Measurements from ENCODE around the gene PFKL. TPM values are rescaled to one million over a fixed set of nuclear protein-coding genes. Genes with fewer than 3 reads are reported as not detected.

PFKL gene
- total RNA-seq, 1 experiment from 2014 or later, result 70.6 TPM

DNA sequence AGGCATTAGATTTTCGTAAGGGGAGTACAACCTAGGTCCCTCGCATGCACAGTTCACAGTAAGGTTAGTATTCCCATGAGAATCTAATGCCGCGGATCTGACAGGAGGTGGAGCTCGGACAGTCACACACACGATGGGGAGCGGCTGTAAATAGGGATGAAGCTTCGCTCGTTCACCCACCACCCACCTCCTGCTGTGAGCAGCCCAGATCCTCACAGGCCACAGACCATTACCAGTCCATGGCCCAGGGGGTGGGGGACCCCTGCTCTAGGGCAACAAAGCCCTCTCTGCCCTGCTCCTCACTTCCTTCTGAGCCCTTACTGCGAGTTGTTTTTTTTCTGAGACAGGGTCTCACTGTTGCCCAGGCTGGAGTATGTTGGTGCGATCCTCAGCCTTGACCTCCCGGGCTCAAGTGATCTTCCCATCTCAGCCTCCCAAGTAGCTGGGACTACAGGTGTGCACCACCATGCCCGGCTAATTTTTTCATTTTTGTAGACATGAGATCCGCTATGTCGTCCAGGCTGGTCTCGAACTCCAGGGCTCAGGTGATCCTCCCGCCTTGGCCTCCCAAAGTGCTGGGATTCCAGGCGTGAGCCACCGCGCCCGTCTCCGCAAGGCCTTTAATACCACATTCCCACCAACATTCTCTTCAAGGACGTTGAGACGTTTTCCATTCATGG is 74.9 kb downstream of the PFKL start:
- DNase-seq (ENCODE audit: low read depth), result no peak

DNA sequence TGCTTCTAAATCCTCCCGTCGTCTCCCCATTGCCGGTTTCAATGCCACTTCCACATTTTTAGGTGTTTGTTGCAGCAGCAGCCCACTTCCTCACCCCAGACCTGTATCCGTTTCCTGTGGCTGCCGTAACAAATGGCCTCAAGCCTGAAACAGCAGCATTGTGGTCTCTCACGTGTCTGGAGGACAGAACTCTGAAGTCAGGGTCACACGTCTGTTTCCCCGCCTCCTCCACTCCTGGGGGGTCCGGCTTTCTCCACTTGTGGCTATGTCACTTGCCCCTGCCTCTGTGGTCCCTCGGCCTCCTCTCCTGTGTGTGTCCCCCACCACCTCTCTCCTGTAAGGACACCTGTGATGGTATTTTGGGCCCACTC is 75.4 kb downstream of the PFKL start:
- DNase-seq (ENCODE audit: low read depth), result no peak

DNA sequence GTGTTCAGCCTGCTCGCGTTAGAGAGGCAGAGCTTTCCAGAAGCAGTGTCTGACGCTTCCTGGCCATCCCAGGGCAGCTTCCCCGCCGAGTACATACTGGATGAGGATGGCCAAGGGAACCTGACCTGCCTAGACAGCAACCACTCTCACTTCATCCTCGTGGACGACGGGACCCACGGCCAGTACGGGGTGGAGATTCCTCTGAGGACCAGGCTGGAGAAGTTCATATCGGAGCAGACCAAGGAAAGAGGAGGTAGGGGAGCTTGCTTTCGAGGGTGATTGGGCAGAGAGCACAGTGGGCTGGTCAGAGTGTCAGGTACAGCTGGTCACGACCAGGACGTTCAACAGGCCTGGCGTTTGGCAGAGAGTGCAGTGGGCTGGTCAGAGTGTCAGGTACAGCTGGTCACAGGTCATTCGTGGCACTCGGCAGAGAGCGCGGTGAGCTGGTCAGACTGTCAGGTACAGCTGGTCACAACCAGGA is 75.9 kb downstream of the PFKL start:
- no peak for DNase-seq (ENCODE audit: low read depth)

DNA sequence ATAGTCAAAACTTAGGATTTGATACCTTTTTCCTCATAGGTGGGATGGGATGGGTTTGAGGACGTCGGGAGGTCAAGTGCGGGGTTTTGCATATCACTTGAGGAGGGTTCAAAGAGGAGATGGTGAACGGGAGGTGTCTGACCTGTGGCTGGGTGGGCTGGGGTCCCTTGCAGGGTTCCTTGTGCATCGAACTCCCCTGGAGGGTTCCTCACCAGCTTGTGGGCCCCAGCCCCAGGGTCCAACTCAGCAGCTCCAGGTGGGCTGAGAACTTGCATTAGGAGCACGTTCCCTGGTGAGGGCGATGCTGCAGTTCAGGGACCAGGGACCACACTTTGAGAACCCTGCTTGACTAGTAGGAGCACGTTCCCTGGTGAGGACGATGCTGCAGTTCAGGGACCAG is 76.8 kb downstream of the PFKL start:
- DNase-seq (ENCODE audit: low read depth), result no peak

Other genes with a start within 250 kb of the PFKL start
- 7.7 and 32.0 TPM in 2 replicates for gene PWP2, start 192.7 kb upstream of the PFKL start, total RNA-seq (2014; rRNA removed; shearing (Covaris generic))
- gene GATD3, start 166.4 kb upstream of the PFKL start, total RNA-seq (2014; rRNA removed; shearing (Covaris generic)), result 5.0 and 9.2 TPM in 2 replicates
- gene ICOSLG, start 59.1 kb upstream of the PFKL start, total RNA-seq (2014; rRNA removed; shearing (Covaris generic)), result 0.03 and 0.37 TPM in 2 replicates
- gene DNMT3L, start 38.2 kb upstream of the PFKL start, total RNA-seq (2014; rRNA removed; shearing (Covaris generic)), result 0.57 TPM in 1 of 2 replicates, not detected in the other
- gene AIRE, start 14.2 kb upstream of the PFKL start, total RNA-seq (2014; rRNA removed; shearing (Covaris generic)), result not detected in 2 replicates
- 4.2 and 4.5 TPM in 2 replicates for gene CFAP410, start 39.3 kb downstream of the PFKL start, total RNA-seq (2014; rRNA removed; shearing (Covaris generic))
- 0.40 and 1.4 TPM in 2 replicates for gene TRPM2, start 53.6 kb downstream of the PFKL start, total RNA-seq (2014; rRNA removed; shearing (Covaris generic))
- gene LRRC3, start 155.5 kb downstream of the PFKL start, total RNA-seq (2014; rRNA removed; shearing (Covaris generic)), result 0.07 TPM in 1 of 2 replicates, not detected in the other
- not detected in 2 replicates for gene KRTAP10-1, start 240.1 kb downstream of the PFKL start, total RNA-seq (2014; rRNA removed; shearing (Covaris generic))